Adrenal gland (tissue), 5 donors: ENCODE results near the gene TNS3.

ENCODE experiments used
- POLR2A ChIP-seq, 2 donors: fragments of 450-650 bp; IDR thresholded peaks; one replicate each; pipeline ENCODE4 v1.6.1; 2017; ENCODE audit warnings: antibody characterized with exemption in 2 of 2, mild to moderate bottlenecking in 2 of 2, moderate library complexity in 1 of 2
- TF ChIP-seq, protein P1 (sequence below), 6 experiments: fragments of 450-650 bp in 4 of 6; fragments of 200-600 bp in 2 of 6; sonication (generic) in 1 of 6; IDR thresholded peaks; 1 replicate in 5 of 6; 2 replicates in 1 of 6; pipeline versions ENCODE4 v1.5.1 to v1.8.0; 2016 to 2021; ENCODE audit warnings: antibody characterized with exemption in 6 of 6, mild to moderate bottlenecking in 2 of 6, moderate library complexity in 1 of 6
- donor health status: DM: no; HTN: no; CAD: no.

DNA sequence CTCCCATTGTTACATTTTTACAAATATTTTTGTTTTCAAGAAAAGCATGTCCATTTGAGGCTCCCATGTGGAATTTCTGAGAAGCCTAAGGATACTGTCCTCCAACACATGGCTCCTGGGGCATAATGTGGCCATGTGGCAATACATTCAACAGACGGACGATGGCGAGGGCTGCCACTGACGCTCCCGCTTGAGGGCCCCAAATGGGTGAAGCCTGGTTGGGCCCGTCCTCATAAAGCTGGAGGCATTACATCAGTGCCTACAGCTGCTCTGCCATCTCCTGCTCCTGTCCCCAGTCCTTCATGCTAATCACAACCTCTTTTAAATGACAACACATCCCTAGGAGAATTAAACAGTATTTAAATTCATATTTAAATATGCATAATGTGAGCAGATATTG lies 246.8 kb downstream of the TNS3 start:
- TF ChIP-seq, protein P1, sequence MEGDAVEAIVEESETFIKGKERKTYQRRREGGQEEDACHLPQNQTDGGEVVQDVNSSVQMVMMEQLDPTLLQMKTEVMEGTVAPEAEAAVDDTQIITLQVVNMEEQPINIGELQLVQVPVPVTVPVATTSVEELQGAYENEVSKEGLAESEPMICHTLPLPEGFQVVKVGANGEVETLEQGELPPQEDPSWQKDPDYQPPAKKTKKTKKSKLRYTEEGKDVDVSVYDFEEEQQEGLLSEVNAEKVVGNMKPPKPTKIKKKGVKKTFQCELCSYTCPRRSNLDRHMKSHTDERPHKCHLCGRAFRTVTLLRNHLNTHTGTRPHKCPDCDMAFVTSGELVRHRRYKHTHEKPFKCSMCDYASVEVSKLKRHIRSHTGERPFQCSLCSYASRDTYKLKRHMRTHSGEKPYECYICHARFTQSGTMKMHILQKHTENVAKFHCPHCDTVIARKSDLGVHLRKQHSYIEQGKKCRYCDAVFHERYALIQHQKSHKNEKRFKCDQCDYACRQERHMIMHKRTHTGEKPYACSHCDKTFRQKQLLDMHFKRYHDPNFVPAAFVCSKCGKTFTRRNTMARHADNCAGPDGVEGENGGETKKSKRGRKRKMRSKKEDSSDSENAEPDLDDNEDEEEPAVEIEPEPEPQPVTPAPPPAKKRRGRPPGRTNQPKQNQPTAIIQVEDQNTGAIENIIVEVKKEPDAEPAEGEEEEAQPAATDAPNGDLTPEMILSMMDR (IDR thresholded peaks at IDR 0.05): no peak
- TF ChIP-seq POLR2A (IDR thresholded peaks at IDR 0.05): no peak
